ENCODE data around the gene SCYGR5.

DNA sequence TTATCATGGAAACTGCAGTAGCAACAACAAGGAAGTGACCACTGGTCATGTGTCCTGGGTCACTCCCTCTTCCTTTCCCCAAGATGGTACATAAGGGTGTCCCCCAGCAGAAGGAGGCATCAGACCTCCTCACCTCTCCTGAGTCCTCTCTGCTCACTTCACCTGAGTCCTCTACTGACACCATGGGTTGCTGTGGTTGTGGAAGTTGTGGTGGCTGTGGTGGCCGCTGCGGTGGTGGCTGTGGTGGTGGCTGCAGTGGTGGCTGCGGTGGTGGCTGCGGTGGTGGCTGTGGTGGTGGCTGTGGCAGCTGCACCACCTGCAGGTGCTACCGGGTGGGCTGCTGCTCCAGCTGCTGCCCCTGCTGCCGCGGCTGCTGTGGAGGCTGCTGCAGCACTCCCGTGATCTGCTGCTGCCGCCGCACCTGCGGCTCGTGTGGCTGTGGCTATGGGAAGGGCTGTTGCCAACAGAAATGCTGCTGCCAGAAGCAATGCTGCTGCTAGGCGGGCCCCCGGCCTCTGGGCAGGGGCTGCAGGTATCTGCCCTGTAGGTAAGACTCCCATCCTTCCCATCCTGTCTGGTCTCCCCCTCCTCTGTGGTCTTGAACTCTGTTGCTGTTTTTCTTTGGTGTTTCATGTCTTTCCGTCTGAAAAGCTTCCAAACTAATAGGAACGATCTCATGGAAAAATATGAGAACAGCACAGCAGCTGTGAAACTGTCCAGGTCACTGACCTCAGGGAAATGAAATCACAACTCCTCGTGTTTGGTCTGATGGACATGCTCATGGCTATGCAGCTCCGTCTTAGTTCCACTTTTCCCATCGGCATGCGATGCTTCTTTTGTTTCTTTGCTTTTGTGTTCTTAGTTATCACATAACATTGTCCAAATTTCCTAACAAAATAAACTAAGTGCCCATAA, 49.0 kb upstream of the SCYGR5 start, which contains the start of gene SCYGR4:
- TF ChIP-seq EZH2 (IDR thresholded peaks at IDR 0.05; ENCODE audit: low read depth, unreplicated experiment) = no peak
- TF ChIP-seq, protein P1, sequence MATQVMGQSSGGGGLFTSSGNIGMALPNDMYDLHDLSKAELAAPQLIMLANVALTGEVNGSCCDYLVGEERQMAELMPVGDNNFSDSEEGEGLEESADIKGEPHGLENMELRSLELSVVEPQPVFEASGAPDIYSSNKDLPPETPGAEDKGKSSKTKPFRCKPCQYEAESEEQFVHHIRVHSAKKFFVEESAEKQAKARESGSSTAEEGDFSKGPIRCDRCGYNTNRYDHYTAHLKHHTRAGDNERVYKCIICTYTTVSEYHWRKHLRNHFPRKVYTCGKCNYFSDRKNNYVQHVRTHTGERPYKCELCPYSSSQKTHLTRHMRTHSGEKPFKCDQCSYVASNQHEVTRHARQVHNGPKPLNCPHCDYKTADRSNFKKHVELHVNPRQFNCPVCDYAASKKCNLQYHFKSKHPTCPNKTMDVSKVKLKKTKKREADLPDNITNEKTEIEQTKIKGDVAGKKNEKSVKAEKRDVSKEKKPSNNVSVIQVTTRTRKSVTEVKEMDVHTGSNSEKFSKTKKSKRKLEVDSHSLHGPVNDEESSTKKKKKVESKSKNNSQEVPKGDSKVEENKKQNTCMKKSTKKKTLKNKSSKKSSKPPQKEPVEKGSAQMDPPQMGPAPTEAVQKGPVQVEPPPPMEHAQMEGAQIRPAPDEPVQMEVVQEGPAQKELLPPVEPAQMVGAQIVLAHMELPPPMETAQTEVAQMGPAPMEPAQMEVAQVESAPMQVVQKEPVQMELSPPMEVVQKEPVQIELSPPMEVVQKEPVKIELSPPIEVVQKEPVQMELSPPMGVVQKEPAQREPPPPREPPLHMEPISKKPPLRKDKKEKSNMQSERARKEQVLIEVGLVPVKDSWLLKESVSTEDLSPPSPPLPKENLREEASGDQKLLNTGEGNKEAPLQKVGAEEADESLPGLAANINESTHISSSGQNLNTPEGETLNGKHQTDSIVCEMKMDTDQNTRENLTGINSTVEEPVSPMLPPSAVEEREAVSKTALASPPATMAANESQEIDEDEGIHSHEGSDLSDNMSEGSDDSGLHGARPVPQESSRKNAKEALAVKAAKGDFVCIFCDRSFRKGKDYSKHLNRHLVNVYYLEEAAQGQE (IDR thresholded peaks at IDR 0.05; ENCODE audit: unreplicated experiment) = no peak
- TF ChIP-seq, protein P2, sequence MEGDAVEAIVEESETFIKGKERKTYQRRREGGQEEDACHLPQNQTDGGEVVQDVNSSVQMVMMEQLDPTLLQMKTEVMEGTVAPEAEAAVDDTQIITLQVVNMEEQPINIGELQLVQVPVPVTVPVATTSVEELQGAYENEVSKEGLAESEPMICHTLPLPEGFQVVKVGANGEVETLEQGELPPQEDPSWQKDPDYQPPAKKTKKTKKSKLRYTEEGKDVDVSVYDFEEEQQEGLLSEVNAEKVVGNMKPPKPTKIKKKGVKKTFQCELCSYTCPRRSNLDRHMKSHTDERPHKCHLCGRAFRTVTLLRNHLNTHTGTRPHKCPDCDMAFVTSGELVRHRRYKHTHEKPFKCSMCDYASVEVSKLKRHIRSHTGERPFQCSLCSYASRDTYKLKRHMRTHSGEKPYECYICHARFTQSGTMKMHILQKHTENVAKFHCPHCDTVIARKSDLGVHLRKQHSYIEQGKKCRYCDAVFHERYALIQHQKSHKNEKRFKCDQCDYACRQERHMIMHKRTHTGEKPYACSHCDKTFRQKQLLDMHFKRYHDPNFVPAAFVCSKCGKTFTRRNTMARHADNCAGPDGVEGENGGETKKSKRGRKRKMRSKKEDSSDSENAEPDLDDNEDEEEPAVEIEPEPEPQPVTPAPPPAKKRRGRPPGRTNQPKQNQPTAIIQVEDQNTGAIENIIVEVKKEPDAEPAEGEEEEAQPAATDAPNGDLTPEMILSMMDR (conservative IDR thresholded peaks at IDR 0.05; ENCODE audit: low read depth in 2 of 2) = no peak
- TF ChIP-seq JUNB (IDR thresholded peaks at IDR 0.05; ENCODE audit: unreplicated experiment) = no peak
- no peak for TF ChIP-seq POLR2AphosphoS5 (IDR thresholded peaks at IDR 0.05; ENCODE audit: low read depth)
- no peak for TF ChIP-seq CREB1 (CRISPR knock-in tag; IDR thresholded peaks at IDR 0.05; ENCODE audit: low read depth)
- TF ChIP-seq EZH2phosphoT487 (IDR thresholded peaks at IDR 0.05; ENCODE audit: unreplicated experiment) = no peak
- no peak for TF ChIP-seq STAT1 (IDR thresholded peaks at IDR 0.05; ENCODE audit: unreplicated experiment)
- TF ChIP-seq NANOG (IDR thresholded peaks at IDR 0.05; ENCODE audit: borderline replicate concordance) = no peak
- no peak for TF ChIP-seq ZNF114 (CRISPR knock-in tag; IDR thresholded peaks at IDR 0.05)
- TF ChIP-seq, protein P3, sequence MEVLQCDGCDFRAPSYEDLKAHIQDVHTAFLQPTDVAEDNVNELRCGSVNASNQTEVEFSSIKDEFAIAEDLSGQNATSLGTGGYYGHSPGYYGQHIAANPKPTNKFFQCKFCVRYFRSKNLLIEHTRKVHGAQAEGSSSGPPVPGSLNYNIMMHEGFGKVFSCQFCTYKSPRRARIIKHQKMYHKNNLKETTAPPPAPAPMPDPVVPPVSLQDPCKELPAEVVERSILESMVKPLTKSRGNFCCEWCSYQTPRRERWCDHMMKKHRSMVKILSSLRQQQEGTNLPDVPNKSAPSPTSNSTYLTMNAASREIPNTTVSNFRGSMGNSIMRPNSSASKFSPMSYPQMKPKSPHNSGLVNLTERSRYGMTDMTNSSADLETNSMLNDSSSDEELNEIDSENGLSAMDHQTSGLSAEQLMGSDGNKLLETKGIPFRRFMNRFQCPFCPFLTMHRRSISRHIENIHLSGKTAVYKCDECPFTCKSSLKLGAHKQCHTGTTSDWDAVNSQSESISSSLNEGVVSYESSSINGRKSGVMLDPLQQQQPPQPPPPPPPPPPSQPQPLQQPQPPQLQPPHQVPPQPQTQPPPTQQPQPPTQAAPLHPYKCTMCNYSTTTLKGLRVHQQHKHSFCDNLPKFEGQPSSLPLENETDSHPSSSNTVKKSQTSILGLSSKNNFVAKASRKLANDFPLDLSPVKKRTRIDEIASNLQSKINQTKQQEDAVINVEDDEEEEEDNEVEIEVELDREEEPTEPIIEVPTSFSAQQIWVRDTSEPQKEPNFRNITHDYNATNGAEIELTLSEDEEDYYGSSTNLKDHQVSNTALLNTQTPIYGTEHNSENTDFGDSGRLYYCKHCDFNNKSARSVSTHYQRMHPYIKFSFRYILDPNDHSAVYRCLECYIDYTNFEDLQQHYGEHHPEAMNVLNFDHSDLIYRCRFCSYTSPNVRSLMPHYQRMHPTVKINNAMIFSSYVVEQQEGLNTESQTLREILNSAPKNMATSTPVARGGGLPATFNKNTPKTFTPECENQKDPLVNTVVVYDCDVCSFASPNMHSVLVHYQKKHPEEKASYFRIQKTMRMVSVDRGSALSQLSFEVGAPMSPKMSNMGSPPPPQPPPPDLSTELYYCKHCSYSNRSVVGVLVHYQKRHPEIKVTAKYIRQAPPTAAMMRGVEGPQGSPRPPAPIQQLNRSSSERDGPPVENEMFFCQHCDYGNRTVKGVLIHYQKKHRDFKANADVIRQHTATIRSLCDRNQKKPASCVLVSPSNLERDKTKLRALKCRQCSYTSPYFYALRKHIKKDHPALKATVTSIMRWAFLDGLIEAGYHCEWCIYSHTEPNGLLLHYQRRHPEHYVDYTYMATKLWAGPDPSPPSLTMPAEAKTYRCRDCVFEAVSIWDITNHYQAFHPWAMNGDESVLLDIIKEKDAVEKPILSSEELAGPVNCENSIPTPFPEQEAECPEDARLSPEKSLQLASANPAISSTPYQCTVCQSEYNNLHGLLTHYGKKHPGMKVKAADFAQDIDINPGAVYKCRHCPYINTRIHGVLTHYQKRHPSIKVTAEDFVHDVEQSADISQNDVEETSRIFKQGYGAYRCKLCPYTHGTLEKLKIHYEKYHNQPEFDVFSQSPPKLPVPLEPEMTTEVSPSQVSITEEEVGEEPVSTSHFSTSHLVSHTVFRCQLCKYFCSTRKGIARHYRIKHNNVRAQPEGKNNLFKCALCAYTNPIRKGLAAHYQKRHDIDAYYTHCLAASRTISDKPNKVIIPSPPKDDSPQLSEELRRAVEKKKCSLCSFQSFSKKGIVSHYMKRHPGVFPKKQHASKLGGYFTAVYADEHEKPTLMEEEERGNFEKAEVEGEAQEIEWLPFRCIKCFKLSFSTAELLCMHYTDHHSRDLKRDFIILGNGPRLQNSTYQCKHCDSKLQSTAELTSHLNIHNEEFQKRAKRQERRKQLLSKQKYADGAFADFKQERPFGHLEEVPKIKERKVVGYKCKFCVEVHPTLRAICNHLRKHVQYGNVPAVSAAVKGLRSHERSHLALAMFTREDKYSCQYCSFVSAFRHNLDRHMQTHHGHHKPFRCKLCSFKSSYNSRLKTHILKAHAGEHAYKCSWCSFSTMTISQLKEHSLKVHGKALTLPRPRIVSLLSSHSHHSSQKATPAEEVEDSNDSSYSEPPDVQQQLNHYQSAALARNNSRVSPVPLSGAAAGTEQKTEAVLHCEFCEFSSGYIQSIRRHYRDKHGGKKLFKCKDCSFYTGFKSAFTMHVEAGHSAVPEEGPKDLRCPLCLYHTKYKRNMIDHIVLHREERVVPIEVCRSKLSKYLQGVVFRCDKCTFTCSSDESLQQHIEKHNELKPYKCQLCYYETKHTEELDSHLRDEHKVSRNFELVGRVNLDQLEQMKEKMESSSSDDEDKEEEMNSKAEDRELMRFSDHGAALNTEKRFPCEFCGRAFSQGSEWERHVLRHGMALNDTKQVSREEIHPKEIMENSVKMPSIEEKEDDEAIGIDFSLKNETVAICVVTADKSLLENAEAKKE (CRISPR knock-in tag; IDR thresholded peaks at IDR 0.05) = no peak
- no peak for TF ChIP-seq ZNF331 (CRISPR knock-in tag; IDR thresholded peaks at IDR 0.05; ENCODE audit: low read depth)
- TF ChIP-seq, protein P4, sequence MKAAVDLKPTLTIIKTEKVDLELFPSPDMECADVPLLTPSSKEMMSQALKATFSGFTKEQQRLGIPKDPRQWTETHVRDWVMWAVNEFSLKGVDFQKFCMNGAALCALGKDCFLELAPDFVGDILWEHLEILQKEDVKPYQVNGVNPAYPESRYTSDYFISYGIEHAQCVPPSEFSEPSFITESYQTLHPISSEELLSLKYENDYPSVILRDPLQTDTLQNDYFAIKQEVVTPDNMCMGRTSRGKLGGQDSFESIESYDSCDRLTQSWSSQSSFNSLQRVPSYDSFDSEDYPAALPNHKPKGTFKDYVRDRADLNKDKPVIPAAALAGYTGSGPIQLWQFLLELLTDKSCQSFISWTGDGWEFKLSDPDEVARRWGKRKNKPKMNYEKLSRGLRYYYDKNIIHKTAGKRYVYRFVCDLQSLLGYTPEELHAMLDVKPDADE (IDR thresholded peaks at IDR 0.05) = no peak
